Measurements from ENCODE around the gene TSPAN17.

Gene TSPAN17

GRCh38 chr5:176676361-176676824 is 29.1 kb downstream of the TSPAN17 start:
- in situ Hi-C loops (cut with MboI; ENCODE audit: low pct_unique_long_range_greater_than_20kb, low sequenced_read_pairs, unreplicated experiment) = no loop called here
- TF ChIP-seq CTCF (IDR thresholded peaks at IDR 0.05; ENCODE audit: extremely low read depth, insufficient read depth, missing control alignments) = no peak
- DNase-seq (ENCODE audit: low spot score) = peak; percentile 65

- TF ChIP-seq CTCF (IDR thresholded peaks at IDR 0.05; ENCODE audit: extremely low read depth, insufficient read depth, missing control alignments) = no peak
- no peak for DNase-seq (ENCODE audit: low spot score)
- in situ Hi-C loops (cut with MboI; ENCODE audit: low pct_unique_long_range_greater_than_20kb, low sequenced_read_pairs, unreplicated experiment) = no loop called here
These were observed 30.1 kb downstream of the TSPAN17 start for GRCh38 chr5:176677209-176677939.

DNA sequence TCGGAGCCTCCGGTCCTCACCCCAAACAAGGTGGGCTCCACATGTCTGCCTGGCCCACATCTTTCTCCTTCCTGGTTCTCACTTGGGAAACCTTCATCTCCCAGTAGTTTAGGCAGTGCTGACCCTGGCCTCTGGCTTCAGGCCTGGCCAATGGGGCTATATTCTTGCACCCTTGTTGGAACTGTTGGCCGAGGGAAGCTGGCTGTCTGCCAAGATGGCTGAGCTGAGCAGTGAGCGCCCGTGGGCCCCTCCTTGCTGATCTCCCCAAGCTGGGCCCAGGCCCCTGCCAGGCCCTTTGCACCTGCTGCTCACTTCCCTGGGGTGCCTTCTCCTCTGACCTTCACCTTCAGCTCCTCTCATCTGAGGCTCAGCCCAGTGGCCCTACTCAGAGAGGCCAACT is 31.3 kb downstream of the TSPAN17 start:
- DNase-seq (ENCODE audit: low spot score) = no peak
- TF ChIP-seq CTCF (IDR thresholded peaks at IDR 0.05; ENCODE audit: extremely low read depth, insufficient read depth, missing control alignments) = no peak
- in situ Hi-C loops (cut with MboI; ENCODE audit: low pct_unique_long_range_greater_than_20kb, low sequenced_read_pairs, unreplicated experiment) = no loop called here

DNA sequence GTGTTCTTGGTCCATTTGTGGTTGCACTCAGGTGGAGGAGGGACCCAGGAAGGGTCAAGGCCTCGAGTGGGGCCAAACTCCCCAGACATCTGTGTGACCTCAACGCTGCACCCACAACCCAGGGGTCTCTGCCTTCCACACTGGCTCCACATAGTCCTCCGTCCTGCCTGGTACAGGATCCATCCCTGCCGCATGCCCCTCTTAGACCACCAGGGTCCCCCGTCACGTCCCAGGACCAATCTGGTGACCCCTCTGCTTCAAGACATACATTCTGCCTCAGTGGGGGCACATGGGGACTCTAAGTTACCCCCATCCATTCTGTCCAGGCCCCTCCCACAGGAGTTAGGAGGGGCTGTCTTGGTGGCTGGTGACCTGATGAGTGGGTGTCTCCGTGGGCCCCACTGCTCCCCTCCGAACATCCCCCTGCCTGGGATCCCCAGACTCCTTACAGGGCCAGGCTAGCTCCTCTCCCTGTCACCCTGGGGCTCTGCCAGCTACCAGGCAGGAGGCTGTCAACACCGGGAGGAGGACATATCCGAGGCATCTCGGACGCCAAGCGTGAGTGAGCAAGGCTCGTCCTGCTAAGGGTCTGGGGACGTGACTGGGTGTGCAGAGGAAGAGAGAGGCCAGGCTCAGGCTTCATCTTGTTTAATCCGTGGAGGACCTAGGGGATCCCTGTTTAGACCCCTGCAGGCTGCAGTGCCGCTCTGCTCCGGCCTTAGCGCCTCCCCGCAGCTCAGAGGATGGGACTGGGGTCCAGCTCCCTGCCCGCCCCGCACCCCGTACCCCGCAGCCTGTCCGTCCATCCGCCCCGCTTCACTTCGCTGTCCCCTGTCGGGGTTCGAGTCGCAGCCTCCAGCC is 32.3 kb downstream of the TSPAN17 start:
- in situ Hi-C loops (cut with MboI; ENCODE audit: low pct_unique_long_range_greater_than_20kb, low sequenced_read_pairs, unreplicated experiment) = no loop called here
- no peak for DNase-seq (ENCODE audit: low spot score)
- no peak for TF ChIP-seq CTCF (IDR thresholded peaks at IDR 0.05; ENCODE audit: extremely low read depth, insufficient read depth, missing control alignments)

DNA sequence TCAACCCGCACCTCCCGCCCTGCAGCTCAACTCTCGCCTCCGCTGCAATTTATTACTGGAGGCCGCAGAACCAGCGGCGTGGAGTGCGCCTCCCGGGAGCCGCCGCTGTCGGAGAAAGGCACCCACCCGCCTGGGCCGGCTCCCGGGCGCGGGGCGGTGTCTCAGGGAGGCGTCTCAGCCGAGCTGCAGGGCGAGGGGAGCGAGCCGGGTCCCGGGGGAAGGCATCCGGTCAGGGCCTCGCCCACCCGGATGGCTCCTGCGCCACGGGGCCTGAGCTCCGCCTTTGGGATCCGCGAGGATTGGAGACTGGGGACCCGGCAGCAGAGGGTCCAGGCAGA is 32.9 kb downstream of the TSPAN17 start:
- no peak for DNase-seq (ENCODE audit: low spot score)
- TF ChIP-seq CTCF (IDR thresholded peaks at IDR 0.05; ENCODE audit: extremely low read depth, insufficient read depth, missing control alignments) = no peak
- in situ Hi-C loops (cut with MboI; ENCODE audit: low pct_unique_long_range_greater_than_20kb, low sequenced_read_pairs, unreplicated experiment) = no loop called here

DNA sequence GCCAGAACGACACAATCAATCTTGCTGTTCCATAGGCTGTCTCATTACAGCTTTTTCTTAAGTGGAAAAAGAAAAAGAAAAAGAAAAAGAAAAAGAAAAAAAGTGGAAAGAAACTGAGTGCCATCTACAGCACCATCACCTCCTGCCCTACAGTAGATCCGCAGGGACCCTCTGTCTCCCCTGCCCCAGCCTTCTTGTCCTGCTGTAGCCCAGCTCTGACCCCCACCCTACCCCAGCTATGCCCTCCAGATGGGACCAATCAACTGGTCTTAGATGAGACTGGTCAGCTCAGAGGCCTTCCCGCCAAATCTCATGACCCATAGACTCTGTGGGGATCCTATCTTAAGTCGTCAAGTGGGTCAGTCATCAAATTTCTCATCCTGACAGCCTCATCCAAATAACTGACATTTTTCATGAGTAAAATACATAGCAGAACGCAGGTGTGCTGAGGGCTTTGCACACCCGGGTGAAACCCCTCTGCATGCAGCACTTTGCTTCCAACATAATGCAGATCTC is 34.8 kb downstream of the TSPAN17 start:
- TF ChIP-seq CTCF (IDR thresholded peaks at IDR 0.05; ENCODE audit: extremely low read depth, insufficient read depth, missing control alignments) = no peak
- in situ Hi-C loops (cut with MboI; ENCODE audit: low pct_unique_long_range_greater_than_20kb, low sequenced_read_pairs, unreplicated experiment) = no loop called here
- DNase-seq (ENCODE audit: low spot score) = no peak
